GM06990 (cell line): ENCODE data around the gene DCUN1D1.

Source experiments
- DNase-seq: peaks from one replicate; pipeline ENCODE4 v3.0.0-alpha.2; 2011; ENCODE audit not compliant: insufficient read length; ENCODE audit errors: extremely low read depth
- H3K27me3 ChIP-seq: replicated peaks from 2 replicates; pipeline ENCODE4 v1.6.0; 2011; ENCODE audit warnings: low read length; ENCODE audit not compliant: control insufficient read depth, insufficient read depth
- H3K36me3 ChIP-seq: 2 replicates; pipeline ENCODE4 v1.5.1; 2011; ENCODE audit warnings: low read length; ENCODE audit not compliant: control insufficient read depth, insufficient read depth
- H3K4me3 ChIP-seq: replicated peaks from 2 replicates; pipeline ENCODE4 v1.5.1; 2011; ENCODE audit warnings: low read depth, mild to moderate bottlenecking, control low read depth, low read length
- CTCF ChIP-seq: IDR thresholded peaks from 2 replicates; pipeline ENCODE4 v1.5.1; 2011; ENCODE audit warnings: low read length, control low read depth, mild to moderate bottlenecking, inconsistent platforms; ENCODE audit not compliant: insufficient read depth, poor library complexity, severe bottlenecking

DCUN1D1 gene

GRCh38 chr3:182904164-182904563, 76.2 kb downstream of the DCUN1D1 start:
- no peak for DNase-seq
- TF ChIP-seq CTCF = no peak
- Histone ChIP-seq H3K4me3 (no peak overlapping the region), H3K27me3 (no peaks in the 10 kb centered on the region), H3K36me3 (peaks cover 8% of the 10 kb centered on the region)

- H3K36me3 ChIP-seq = peaks cover 7% of the 10 kb centered on the region
- DNase-seq = no peak
- H3K4me3 ChIP-seq = no peak overlapping the region
- no peaks in the 10 kb centered on the region for H3K27me3 ChIP-seq
- no peak for TF ChIP-seq CTCF
These were observed 78.1 kb downstream of the DCUN1D1 start for GRCh38 chr3:182902236-182902635.

GRCh38 chr3:182896553-182896952, 83.8 kb downstream of the DCUN1D1 start:
- peaks cover 2% of the 10 kb centered on the region for H3K36me3 ChIP-seq
- H3K27me3 ChIP-seq = no peaks in the 10 kb centered on the region
- no peak overlapping the region for H3K4me3 ChIP-seq
- no peak for DNase-seq
- TF ChIP-seq CTCF = no peak

- Histone ChIP-seq H3K36me3 (peaks cover 2% of the 10 kb centered on the region), H3K4me3 (no peak overlapping the region), H3K27me3 (no peaks in the 10 kb centered on the region)
- no peak for DNase-seq
- no peak for TF ChIP-seq CTCF
These were observed 84.7 kb downstream of the DCUN1D1 start for GRCh38 chr3:182895513-182896112.

GRCh38 chr3:182892226-182892625, 88.1 kb downstream of the DCUN1D1 start:
- no peak for TF ChIP-seq CTCF
- DNase-seq = no peak
- Histone ChIP-seq H3K4me3 (no peak overlapping the region), H3K36me3 (peaks cover 2% of the 10 kb centered on the region), H3K27me3 (no peaks in the 10 kb centered on the region)

GRCh38 chr3:182891364-182891763, 89.0 kb downstream of the DCUN1D1 start:
- H3K27me3 ChIP-seq = no peaks in the 10 kb centered on the region
- DNase-seq = no peak
- H3K36me3 ChIP-seq = peaks cover 4% of the 10 kb centered on the region
- H3K4me3 ChIP-seq = no peak overlapping the region
- TF ChIP-seq CTCF = no peak
